OCI-LY1 (cell line): ENCODE measurements around the gene KRTAP16-1.

ENCODE experiments used
- EZH2 ChIP-seq: fragments of 200-600 bp; sonication (generic), shearing (Covaris generic); IDR thresholded peaks from 2 replicates; pipeline ENCODE4 v1.8.0; 2017; ENCODE audit warnings: borderline replicate concordance, mixed run types, mild to moderate bottlenecking, antibody characterized with exemption, low read length, moderate library complexity, mixed read lengths
- TF ChIP-seq, protein P1 (sequence below): fragments of 200-600 bp; sonication (generic), shearing (Covaris generic); IDR thresholded peaks from 2 replicates; pipeline ENCODE4 v1.5.1; 2017; ENCODE audit warnings: mild to moderate bottlenecking, antibody characterized with exemption, low read length, moderate library complexity, mixed read lengths

DNA sequence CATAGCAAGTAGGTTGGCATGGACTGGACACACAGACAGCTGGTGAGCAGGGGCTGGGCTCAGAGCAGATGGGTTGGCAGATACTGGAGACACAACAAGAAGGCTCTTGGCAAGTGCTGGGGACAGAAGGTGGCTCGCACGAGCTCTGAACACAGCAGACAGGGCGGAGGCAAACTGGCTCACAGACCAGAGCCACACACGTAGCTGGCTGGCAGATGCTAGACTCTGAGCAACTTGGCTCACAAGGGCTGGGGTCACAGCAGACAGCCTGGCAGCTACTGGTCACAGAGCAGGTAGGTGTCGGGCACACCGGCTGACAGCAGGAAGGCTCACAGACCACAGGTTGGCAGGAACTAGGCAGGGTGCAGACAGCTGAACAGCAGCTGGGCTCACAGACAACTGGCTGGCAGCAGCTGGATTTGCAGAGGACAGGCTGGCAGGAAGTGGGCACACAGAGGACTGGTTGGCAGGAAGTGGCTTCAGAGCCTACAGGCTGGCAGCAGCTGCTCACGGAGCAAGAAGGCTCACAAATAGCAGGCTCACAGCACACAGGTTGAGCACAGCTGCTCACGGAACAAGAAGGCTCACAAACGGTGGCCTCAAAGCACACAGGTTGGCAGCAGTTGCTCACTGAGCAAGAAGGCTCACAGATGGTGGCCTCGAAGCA is 725 bp downstream of the KRTAP16-1 start:
- TF ChIP-seq, protein P1, sequence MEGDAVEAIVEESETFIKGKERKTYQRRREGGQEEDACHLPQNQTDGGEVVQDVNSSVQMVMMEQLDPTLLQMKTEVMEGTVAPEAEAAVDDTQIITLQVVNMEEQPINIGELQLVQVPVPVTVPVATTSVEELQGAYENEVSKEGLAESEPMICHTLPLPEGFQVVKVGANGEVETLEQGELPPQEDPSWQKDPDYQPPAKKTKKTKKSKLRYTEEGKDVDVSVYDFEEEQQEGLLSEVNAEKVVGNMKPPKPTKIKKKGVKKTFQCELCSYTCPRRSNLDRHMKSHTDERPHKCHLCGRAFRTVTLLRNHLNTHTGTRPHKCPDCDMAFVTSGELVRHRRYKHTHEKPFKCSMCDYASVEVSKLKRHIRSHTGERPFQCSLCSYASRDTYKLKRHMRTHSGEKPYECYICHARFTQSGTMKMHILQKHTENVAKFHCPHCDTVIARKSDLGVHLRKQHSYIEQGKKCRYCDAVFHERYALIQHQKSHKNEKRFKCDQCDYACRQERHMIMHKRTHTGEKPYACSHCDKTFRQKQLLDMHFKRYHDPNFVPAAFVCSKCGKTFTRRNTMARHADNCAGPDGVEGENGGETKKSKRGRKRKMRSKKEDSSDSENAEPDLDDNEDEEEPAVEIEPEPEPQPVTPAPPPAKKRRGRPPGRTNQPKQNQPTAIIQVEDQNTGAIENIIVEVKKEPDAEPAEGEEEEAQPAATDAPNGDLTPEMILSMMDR, result no peak
- TF ChIP-seq EZH2, result no peak
